ENCODE results near the gene ZFHX2.

Gene ZFHX2

DNA sequence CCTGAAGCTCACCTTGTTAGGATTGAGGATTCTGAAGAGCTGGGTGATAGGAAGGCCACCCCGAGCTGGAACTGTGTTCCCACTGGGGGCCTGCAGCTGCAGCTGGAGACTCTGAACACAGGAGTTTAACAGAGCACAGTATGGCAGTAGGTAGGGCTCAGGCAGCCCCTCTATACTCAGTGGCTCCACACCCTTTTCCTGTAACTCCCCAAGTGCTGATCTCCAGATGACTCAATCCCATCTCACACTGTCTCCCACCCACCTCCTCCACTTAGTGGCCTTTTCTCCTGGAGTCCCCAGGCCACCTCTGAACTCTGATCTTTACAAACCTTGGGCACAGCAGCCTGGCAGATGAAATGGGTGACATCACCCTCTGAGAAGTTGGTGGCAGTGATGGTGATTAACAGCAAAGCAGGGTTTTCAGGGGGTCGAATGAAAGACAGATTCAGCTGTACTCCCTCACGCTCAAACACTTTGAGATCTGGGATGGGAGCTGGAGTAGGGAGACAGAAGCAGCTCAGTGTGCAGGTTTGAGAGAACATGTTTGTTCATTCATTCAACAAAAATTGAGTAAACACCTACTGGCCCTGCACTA lies 8.5 kb upstream of the ZFHX2 start:
- no peak for DNase-seq (ENCODE audit: low read depth in 2 of 2)

DNA sequence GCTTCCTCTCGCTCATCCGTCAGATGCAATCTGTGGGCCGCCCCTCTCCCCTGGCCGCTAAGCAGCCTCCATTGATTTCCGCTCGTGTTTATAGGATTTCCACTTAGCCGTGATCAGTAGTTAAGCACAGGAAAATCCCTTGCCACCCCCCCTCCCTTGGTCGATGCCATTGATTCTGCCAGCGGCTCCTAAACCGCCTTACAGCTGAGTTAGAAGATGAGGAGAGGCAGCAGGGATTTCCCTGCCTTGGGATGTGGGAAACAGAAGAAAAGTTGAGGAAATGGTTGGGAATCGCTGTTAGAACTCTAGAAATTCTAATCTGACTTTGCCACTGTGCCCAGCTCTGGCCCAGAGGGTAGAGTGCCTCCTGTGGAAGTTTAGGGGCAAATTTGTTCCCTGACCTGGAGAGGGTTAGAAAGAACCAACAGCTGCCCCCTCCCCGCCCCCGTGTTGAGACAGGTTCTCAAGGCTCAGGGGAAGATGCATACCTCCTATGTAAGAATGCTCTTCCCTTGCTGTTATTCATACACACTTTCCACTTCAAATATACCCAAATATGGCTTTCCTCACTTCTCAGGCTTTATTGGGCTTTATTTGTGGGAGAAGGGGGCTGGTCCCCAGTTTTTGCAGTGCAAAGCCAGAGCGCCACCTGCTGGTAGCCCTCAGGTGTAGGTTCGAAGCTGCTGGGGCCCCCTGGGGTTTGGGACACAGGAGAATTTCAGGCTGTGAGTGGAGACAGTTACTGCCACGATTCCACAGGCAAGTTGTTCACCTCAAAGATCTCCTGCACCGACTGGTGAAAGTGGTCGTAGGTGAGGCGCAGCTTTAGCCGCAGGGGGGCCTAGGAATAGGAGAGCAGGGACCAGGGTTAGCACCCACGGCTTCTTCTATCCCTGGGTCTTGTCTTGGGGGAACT lies 7.7 kb upstream of the ZFHX2 start:
- no peak for DNase-seq (ENCODE audit: low read depth in 2 of 2)

DNA sequence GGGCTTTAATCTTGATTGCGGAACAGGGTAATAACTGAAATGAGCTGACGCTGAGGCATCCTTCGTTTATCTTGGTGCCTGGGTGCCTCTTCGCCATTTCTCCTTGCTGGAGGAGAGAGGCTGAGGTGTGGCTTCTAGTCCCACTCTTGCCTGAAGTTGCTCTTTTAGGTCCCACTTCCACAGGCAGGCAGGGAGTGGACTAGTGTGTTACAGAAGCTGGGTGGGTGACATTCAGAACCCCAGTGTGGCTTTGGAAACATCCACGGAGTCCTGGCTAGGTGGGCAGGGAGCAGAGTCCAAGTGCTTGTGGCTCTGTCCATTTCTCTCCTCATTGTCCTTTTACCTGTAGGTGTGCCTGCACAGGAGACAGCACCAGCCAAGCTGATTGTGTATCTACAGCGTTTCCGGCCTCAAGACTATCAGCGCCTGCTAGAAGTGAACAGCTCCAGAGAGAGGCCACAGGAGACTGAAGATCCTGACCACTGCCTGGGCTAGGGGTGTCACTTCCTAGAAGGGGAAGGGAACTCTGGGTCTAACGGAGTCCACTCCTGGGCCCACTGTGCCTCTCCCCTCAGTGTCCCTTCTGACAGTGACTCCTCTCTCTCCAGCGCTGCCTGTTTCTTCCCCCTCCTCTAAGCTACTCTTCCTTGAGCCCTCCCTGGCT lies 6.9 kb upstream of the ZFHX2 start:
- DNase-seq (ENCODE audit: low read depth in 2 of 2), result no peak

DNA sequence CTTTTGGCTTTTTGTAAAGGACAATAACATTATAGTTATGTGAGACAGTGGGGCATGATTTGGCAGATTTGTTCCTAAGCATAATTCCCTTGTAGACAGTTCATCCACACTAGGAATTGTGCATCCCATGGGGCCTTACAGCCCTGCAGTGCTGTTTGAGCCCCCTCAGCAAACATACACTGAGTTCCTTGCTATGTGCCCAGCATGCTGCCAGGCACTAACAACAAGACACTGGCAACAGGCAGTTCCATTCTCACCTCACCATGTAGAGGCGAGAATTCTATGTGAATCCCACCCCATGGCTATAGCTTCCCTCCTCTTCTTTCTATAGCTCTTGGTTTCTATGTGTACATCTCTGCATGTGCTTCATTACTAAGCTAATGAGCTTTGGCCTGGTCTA lies 6.4 kb upstream of the ZFHX2 start:
- DNase-seq (ENCODE audit: low read depth in 2 of 2), result no peak

DNA sequence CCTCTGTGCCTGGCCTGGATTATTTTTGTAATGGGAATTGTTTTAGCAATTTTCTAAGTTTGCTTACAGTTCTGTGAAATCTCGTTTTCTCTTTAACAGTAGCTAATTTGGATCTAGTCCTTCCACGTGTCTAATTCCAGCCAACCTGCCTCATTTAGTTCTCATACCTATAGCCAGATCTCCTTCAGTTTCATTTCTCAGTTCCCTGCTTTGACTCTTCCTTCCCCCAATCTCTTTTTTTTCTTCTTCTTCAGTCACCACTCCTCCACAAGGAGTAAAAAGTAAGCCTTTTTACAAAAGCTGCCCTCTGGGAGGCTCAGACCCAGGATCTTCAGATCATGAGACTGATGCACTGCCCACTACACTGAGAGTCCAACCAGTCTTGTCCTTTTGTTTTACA lies 6.0 kb upstream of the ZFHX2 start:
- no peak for DNase-seq (ENCODE audit: low read depth in 2 of 2)

DNA sequence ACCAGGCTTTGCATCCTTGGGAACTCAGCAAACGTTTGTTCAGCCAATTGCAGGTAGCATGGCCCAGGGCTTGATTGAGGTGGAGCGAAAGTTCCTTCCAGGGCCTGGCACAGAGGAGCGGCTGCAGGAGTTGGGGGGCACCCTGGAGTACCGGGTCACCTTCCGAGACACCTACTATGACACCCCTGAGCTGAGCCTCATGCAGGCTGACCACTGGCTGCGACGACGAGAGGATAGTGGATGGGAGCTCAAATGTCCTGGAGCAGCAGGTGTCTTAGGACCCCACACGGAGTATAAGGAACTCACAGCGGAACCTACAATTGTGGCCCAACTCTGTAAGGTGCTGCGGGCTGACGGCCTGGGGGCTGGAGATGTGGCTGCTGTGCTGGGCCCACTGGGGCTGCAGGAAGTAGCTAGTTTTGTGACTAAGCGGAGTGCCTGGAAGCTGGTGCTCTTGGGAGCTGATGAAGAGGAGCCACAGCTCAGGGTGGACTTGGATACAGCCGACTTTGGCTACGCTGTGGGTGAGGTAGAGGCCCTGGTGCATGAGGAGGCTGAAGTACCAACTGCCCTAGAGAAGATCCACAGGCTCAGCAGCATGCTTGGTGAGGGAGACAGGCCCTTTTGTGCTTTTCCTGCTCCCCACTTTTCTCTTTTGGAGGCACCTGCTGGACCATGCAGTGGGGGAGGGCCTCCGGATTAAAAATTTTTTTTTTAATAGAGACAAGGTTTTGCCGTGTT lies 5.3 kb upstream of the ZFHX2 start:
- DNase-seq (ENCODE audit: low read depth in 2 of 2), result no peak

DNA sequence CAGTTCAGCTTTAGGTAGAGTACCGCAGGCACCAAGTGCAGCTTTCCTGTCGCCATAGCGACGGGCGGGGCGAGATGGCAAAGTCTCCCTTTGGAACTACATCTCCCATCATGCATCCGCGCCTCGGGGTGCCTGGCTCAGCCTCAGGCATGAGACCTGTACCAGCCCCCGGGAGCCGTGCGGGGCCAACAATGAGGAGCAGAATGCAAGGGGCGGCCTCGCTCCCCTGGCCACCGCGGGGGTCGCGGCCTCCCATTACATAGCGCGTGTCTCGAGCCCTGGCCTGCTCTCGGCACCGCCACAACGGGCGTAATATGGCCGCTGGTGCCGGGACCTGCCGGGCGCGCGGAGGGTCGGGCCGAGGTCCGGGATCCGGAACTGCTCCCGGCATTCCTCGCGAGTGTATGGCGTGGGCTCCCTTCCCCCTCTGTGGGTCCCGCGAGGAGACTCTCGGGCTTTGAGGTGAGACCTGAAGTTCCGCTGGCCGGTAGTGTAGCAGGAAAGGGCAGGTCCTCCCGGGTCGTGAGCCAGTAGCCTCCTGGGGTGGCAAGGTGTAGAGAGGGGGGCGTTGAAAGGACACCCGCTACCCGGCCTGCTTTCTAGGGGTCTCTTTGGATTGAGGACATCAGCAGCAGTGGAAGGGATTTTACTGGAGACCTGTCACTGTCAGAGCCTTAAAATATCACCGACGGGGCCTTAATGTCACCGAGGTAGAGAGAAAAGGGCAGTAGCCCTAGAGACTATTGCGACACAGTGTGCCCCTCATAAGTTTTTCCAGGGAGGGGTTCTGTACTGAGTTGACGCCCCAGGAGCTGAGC lies 4.5 kb upstream of the ZFHX2 start, which contains the start of gene THTPA:
THTPA (plus strand) TSS at position 390 of the 818 bp plus-strand sequence. CDS start 487 bp downstream, outside the sequence.
- peak; percentile 66 to 74 for DNase-seq (ENCODE audit: low read depth in 2 of 2)

DNA sequence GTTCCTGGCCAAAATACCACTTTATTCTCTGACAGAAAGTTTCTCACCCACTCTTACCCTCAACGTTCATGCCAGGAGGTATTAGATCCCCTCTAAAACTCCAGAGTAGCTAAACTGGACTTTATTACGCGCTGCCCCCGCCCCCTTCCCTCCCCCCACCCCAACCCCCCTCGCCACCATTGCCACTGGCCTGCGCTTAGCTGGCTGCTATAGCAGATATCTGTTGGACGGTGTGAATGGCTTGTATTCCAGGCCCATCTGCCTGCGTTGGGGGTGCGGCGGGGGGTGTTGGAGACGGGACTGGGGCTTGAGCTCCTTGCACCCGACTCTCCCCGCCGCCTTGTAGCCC lies 3.9 kb upstream of the ZFHX2 start:
- DNase-seq (ENCODE audit: low read depth in 2 of 2), result no peak

DNA sequence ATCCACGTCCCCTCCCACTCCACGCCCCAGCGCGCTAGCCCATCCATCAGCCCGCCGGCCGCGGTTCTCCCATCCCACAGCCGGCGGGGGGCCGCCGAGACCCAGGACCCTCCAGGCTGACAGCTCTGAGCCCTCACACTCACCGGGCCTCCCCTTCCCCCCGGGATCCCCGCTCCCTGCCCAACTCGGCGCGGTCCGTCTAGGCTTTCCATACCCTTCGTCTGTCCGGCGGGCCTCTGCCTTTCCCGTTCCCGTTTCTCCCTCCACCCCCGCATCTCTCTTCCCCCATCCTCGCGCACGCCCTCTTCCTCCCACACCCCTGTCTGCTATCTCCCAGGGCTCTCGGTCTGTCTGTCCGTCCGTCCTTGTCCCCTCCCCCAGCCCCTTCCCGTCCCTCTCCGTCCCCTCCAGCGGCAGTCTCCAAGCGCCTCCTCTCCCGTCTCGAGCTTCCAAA lies 726 bp downstream of the ZFHX2 start:
- DNase-seq (ENCODE audit: low read depth in 2 of 2), result no peak

DNA sequence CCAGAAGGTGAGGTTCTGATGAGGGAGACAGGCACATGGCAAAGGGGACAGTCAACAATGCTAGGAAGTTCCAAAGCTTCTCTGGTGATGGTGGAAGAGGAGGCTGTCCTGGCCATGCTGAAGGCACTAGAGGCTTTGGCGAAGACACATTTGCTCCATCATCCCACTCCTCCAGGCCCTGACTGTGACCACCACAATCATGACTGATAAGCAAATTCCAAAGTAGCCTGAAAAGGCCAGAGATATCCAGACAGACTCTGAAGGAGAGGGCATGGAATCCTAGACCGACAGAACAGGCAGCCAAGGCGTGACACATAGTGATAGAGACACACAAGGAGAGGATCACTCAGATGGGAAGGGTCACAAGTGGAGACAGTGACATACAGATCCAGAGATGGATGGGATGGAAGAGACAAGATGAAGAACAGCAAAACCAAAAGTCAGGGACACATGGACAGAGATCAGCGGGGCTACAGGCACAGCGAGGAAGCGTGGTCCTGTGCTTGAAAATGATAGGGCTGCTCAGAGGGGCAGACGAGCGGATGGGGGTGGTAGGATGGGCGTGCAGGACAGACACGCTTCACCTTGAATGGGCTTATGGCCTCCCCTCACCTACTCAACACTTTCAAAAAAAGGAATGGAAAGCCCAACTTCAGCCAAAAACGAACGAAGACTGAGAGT lies 1.3 kb downstream of the ZFHX2 start:
- DNase-seq (ENCODE audit: low read depth in 2 of 2), result no peak

DNA sequence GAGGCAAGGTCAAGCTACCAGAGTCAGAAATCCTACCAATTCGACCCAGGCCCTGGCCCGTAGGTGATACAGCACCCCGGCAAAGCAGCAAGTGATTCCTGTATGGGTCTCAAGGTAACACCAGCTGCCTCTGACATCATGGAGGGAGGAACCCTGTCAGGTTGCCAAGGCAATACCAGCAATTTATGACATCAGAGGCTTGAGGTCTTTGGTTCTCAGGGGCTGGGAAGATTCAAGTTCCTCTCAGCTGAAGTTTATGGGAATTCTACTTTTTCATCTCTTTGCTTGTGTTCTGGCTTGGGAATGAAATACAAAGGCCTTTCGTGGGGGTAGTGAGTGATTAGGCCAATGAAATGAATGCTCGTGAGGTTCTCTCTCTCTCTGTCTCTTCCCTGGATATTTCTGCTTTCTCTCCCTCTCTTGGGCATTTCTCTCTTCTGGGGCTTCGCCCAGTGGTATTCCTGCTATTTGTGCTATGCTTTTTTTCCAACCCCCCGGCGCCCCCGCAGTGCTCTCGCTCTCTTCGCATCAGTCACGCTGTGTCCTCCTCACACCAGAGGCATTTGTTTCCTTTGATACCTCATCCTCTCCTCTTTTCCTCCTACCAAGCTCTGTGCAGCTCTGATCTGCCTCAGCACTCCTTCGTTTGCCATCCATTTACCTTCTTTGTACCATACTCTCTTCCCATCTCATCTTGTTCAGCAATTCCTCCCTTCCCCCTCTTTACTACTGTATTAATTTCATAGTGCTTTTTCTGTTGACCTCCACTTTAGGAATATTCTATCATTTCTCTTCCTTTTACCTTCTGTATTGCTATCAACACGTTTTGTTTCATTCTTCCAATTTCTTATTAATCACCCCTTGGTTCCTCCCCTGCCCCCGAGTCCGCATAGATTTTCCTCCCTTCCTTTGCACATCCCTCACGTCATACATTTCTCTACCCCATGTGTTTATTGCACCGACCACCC lies 2.9 kb downstream of the ZFHX2 start:
- DNase-seq (ENCODE audit: low read depth in 2 of 2), result no peak

DNA sequence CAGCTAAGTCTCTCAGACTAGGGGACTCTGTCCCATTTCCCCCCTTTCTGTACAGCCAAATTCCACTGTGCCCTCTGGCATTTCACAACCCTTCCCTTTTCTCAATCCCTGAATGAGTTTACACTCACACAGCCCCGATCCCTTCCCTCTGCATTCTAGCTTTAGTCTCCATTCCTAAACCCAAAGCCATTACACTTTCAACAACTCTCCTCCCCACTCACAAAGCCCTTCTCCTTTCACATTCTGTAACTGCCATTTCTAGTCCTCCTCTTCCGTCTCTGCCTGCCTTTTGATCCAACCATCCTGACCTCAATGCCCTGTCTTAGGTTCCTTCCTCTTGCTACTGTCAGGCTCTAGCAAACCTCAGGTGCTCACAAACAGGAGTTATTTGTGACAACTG lies 3.6 kb downstream of the ZFHX2 start:
- DNase-seq (ENCODE audit: low read depth in 2 of 2), result no peak

DNA sequence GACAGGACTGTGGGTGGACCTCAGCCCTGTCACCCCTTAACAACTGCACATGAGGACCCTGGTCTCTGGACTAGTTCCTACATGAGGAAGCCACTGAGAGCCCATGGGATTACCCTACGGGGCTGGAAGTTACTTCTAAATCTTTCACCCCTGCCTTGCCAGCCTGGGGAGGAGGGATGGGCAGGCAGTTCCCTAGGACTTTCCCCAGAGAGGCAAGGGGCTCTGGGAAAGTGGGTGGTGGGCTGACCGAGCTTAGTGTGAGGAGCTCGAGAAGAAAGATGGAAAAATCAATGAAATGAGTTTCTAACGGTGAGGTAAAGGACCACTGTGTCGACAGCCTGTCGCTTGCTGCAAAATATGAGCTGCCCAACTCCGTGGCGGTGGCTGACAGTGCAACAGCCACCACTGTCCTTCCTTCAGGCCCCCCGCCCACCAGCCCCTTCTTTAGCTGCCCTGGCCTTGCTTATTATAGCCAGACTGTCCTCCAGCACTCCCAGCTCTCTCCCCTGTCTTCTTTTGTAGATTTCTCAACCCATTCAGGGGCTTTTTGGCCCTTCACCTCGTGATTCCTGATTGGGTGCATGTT lies 5.0 kb downstream of the ZFHX2 start:
- no peak for DNase-seq (ENCODE audit: low read depth in 2 of 2)

DNA sequence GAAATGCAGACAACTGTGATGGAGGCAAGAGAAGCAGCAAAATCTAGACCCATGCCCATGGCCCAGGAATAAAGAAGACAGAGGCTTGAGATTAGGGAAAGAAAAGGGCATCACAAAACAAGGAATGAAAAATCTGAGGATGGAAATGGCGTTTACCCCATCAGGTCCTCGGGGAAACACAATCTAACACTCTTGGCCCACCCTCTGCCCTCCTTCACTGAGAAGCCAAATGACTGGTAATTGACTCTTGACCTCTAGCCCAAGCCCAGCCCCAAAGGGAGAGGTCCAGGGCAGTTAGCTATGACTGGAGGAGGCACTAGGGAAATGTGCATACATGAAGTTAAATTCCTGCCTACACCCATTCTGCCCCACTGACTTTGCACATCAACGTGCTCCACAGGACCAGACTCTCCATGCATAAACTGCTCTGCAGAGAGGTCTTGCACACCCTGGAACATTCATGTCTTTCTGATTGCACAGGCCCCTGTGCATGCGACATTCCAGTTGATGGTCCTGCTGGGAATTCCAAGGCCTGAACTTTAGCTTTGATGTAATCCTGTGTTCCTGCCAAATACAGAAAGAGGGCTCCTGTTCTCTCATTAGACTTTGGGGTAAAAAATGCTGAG lies 5.7 kb downstream of the ZFHX2 start:
- no peak for DNase-seq (ENCODE audit: low read depth in 2 of 2)

DNA sequence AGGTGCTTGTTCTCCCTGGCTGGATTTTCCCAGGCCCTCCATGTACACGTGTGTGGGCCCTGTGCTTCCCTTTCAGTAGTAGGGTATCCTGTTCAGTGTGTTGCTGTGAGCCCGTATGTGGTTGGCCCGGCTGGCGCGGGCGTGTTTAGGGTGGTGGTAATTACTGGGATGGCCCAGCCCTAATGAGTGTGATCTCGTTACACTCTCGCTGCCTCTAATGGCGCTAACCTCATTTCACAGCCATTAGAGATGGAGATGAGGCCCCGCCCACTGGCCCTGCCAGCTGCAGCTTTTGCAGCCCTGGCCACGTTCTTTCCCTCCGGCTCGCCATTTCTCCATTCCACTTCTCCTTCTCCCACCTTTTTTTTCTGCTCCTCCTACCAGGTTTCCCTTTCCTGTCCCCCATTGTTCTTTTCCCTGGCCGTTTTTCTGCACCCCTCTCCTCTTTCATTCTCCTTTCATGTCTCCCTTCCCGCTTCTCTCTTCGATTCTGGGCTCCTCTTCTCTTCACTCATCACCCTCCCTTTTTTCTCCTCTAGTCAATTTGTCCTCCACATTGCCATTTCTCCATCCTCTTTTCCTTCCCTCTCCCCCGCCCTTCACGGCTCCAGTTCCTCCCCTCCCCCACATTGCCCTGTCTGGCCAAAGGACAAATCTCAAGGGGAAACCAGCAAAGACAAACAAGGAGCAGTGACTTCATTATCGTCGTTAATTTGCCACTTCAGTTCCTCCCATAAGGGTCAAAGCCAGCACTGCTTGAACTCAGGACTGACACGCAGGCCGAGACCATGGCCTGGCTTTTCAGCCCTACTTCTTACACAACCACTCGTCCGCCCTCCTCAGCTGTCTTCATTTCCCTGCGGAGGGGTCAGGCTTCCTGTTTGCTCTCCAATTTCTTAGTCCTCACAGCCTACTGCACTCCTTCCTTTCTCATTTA lies 6.8 kb downstream of the ZFHX2 start:
- no peak for DNase-seq (ENCODE audit: low read depth in 2 of 2)

DNA sequence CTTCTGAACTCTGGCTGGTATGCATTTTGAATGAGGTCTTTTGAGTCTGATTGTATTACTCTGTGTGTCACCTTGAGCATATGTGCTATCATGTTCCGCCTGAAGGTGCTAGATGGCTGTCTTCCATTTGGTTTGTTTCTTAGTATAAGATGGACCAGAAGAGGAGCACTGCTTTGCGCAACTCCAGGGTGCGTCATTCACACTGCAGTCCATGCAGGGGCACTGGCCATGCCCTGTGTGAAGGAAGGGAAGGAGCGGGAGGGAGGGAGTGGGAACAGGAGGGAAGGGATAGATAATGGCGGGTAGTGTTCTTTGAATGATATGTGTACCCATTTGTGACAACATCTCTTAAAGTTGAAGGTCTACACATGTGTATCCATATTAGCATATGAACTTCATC lies 8.2 kb downstream of the ZFHX2 start:
- DNase-seq (ENCODE audit: low read depth in 2 of 2), result no peak

DNA sequence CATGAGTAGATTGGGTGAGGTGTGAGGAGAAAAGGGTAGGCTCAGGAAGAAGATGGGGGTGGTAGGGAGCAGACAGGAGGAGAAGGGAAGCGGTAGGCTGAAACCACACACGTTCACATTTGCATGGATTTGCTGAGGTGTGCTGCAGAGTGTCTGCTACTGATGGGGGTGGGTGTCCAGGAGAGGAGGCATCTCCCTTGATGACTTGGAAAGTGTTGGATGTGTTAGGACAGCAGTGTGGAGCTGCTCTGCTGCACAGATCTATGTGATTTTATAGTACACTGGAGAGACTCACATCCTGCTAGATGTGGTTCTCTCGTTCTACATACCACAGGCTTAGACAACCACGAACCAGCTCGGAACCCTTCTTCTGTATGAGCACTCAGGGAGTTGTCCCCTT lies 9.3 kb downstream of the ZFHX2 start:
- DNase-seq (ENCODE audit: low read depth in 2 of 2), result no peak

DNA sequence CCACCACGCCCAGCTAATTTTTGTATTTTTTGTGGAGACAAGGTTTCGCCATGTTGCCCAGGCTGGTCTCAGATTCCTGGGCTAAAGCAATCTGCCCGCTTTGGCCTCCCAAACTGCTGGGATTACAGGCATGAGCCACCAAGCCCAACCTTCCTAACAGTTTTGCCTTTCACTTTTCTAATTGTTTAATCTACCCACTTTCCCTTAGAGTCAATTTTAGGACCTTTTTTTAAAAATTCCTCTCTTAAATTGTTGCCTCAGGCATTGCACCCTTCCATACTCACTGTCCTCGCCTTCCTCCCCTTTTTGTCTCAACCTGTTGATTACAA lies 11.5 kb downstream of the ZFHX2 start:
- DNase-seq (ENCODE audit: low read depth in 2 of 2), result no peak
